Measurements from ENCODE around the gene FRMPD1.

Gene FRMPD1

DNA sequence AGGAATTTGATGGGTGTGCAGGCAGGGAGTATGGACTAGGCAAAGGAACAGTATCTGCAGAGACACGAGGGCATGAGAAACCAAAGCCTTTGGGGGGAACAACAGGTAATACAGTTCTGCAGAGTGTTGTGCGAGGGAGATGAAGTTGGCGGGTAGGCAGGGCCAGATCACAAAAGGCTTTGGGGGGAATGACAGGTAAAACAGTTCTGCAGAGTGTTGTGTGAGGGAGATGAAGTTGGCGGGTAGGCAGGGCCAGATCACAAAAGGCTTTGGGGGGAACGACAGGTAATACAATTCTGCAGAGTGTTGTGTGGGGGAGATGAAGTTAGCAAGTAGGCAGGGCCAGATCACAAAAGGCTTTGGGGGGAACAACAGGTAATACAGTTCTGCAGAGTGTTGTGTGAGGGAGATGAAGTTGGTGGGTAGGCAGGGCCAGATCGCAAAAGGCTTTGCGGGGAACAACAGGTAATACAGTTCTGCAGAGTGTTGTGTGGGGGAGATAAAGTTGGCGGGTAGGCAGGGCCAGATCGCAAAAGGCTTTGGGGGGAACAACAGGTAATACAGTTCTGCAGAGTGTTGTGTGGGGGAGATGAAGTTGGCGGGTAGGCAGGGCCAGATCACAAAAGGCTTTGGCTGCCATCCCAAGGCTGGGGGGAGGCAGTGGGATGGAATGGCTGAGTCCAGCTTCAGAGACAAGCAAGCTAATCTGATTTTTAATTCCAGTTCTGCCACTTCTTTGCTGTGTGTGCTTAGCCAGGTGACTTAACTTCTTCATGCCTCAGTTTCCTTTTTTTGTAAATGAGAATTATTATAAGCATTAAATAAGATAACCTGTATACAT, 33.0 kb downstream of the FRMPD1 start:
- DNase-seq (ENCODE audit: low spot score) = no peak

DNA sequence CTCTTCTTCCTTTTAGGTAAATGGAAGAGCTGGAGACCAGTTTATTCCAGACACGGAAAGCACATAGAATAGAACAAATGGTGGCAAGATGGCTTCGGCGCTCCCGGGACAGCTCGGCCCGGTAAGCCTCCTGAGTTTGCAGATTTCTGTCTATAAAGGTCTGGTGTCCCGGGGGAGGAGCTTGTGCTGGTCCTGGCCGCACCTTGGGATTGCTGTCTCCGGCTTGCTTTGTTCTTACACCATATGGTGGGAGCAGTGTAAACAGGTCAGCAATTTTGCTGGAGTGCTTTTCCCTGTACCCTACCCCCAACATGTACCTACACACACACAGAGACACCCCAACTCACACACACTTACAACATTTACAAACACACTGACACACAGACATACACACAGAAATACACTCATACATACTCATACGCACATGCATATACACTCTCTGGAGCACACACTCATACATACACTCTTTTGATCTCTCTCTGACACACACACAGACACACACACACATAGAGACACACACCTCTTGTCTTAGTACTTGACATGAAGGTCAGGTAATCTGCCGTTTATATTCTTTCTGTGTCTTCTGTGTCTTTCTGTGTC, 42.0 kb downstream of the FRMPD1 start:
- peak; percentile 12 for DNase-seq (ENCODE audit: low spot score)

DNA sequence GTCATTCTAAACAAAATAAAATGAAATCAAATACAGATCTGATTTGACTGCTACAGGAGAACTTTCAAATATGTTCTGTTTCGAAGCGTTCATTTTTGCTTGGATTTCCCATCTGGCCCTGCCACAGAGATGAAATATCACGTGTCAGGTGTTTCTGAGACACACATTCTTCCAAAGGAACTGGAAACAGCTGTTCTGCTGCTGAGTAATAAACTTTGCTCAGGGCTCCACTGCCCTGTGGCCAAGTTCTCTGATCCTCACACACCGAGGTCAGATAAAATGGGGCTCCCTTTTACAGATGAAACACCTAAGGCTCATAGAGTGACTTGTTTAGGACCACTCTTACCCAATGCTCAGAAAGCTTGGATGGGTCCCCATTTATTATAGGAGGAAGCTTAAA, 42.5 kb downstream of the FRMPD1 start:
- DNase-seq (ENCODE audit: low spot score) = no peak

DNA sequence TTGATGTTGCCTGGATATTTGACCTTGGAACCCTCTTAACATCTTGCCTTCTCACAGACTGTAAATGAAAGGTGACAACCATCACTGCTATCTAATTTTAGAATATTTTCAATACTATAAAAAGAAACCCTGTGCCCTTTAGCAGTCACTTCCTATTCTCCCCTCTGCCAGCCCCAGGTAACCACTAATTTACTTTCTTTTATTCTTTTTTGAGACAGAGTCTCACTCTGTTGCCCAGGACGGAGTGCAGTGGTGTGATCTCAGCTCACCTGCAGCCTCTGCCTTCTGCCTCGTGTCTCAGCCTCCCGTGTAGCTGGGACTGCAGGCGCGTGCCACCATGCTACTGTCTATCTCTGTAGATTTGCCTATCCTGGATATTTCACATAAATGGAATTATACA, 43.6 kb downstream of the FRMPD1 start:
- DNase-seq (ENCODE audit: low spot score) = no peak

DNA sequence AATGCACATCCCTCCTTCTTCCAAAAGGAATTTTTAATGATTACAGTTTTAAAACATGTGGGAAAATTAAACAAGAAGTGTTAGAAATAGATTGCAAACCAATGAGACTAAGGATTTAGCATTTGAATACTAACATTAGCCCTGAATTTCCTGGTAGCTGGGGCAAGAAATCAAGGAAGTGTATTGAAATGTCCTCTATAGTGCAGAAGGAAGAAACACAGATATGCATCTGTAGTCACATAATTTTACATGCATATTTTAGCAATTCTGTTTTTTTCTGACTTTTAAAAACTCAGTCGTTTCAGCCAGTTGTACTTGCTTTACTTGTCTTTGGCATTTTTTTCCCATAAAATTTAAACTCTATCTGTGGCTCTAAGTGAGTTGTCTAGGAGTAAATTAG, 45.8 kb downstream of the FRMPD1 start:
- no peak for DNase-seq (ENCODE audit: low spot score)

DNA sequence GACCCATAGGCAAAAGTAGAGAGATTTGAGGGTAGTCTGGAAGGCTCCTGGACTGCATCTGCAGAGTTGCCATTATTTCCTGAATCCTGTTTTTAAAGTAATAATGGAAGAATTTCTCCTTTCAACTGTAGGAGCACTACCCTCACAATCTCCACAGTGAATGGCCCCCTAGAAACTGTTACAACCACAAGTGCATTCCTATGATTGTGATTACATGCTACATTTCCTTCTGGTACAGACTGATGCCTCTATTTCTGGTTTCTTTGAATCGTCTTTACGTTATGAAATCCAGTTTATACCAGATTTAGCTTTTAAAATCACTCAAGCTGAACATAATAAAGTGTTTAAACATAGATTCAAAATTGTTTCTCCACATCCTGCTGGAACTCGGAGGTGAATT, 49.4 kb downstream of the FRMPD1 start:
- DNase-seq (ENCODE audit: low spot score) = no peak

DNA sequence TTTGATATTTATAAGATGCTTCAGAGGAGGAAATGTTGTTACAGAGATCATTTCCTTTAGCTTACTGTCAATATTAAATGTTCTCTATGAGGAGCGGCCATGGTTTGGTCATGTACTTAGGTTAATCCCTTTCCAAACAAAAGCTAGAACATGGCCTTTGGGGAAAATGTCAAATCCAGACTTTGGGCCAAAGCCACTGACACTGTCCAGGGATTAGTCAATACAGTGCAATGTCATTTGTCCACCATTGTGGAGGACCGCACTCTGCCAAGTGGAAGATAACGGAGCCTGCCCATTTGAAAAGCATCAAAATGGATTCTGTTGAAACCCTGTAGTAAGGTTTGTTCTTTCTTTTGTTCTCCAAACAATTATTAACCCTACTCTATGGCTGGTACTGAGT, 50.1 kb downstream of the FRMPD1 start:
- no peak for DNase-seq (ENCODE audit: low spot score)

DNA sequence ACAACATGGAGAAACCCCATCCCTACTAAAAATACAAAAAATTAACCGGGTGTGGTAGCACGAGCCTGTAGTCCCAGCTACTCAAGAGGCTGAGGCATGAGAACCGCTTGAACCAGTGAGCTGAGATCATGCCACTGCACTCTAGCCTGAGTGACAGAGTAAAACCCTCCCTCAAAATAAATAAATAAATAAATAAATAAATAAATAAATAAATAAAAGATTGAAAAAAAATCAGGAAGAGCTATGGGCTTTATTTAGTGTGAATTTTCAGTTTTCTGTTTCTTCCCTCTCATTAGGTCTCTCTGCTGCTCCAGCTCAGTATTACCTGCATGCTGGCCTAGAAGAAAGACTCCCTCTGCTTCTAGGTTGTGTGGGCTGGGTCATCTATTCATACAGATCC, 55.0 kb downstream of the FRMPD1 start:
- no peak for DNase-seq (ENCODE audit: low spot score)

DNA sequence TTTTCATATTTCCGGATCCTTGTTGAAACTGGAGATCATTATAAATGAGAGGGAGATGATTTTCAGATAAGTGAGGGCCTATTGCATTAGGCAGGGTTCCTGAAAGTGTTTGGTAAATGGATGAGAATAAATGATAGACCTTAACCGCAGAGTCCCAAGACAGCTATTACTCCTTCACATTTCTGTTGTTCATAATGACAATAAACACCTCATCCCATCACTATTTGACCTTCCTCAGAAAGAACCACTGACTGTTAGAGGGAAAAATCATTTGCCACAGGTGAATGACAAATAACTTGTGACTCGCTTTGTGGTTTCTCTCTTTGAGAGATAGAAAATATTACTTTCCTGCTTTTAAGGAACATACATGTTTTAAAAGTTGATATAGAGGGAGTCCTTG, 55.5 kb downstream of the FRMPD1 start:
- peak; percentile 36 for DNase-seq (ENCODE audit: low spot score)

DNA sequence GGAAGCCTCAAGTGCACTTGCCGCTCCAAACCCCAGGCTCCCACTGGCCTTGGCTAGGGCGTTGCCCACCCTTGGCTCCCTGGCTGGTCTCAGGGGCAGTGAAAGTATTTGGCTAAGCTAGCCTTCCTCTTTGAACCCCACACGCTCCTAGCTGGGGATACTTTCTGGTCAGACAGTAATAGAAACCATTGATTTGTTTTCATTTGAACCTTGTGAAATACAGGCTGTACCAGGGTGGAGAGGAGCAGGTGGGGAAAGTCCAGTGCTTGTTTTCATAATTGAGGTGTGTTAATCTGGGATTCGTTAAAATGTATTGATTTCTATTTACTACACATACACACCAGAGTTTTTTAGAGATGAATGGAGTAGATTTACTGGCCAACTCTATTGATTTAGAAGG, 57.0 kb downstream of the FRMPD1 start:
- no peak for DNase-seq (ENCODE audit: low spot score)

DNA sequence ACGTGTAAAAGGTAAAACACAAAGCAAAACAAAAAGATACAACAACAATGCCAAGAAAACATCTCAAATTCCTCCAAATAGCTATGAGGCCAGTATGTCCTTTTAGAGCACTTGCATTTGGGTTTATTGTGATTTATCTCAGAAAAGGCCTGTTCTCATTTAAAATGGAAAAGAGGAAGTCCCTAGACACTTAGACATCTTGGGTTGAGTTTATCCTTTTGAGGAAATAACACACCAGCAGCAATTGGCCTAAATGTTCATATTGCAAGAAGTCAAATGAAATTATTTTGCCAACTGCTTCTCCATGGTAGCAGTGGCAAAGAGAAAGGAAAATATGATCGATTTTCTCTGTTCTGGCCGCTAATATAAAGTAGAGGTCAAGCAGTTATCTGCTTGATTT, 59.3 kb downstream of the FRMPD1 start:
- no peak for DNase-seq (ENCODE audit: low spot score)

DNA sequence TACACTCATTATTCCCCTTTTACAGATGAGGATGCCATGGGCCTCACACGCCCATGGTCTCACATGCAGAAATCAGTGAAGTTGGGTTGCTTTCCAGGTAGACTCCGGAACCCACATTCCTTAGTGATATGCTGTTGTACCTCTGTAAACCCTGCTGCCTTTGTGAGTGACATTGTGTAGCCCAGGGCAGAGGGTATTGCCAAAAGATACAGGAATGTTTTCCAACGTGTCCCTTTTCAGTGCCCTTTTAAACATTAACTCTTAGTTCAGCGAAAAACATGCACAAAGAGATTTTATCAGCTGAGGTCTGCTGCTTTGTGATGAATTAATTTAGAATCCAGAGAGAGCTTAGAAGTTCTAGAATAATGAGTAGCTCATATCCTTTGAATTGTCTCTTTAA, 64.5 kb downstream of the FRMPD1 start:
- DNase-seq (ENCODE audit: low spot score) = no peak

DNA sequence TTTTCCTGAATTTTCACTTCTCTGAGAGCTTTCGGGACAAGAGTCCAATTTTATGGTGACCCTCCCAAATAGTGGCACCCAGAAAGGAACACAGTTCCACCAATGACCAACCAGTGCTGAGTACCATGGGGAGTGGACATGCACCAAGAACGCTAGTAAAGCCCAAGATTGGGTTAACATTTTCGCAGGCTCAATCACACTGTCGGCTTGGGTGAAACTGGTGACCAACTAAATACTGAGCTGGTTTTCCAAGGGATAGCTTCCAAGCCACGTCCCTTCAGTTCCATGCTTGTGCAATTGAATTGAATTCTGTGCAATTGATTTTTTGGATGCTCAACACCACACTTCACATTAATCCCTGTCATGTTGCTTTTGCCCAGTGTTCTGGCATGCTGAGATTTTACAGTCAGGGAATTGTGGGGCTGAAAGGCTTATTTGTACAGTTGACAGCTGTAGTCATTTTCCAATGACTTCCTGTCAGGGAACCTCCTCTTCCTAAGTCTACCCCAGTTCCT, 65.3 kb downstream of the FRMPD1 start:
- DNase-seq (ENCODE audit: low spot score) = no peak

DNA sequence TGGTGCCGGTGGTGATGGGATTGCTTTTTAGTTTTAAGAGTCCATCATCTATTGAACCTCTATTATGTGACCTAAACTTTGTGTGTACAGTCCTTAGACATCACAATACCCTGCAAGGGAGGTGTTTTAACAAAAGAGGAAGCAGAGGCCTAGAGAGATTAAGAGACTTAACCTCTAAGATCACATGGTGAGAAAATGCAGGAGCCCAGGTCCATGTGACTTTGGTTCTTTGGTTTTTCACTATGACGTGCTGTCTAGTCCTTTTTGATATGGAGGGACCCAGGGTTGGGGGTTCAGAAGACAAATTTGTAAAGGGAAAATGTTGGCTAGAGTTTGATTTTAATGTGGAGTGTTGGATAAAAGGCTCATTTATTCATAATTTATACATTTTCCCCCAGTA, 68.8 kb downstream of the FRMPD1 start:
- DNase-seq (ENCODE audit: low spot score) = no peak

DNA sequence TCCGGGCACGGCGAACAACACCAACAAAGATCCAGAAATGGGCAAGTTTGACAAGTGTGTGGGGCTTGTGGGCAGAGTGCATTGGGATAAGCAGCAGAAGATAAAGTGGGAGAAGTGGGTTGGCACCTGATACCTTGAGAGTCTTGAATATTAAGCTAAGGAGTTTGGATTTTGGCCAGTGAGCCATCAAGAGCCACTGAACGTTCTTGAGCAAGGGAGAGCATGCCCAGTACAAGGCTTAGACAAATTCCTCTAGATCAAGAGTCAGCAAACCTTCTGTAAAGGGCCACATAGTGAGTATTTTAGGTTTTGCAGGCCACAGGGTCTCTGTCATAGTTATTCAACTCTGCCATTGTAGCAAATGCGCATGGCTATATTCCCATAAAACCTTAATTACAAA, 76.3 kb downstream of the FRMPD1 start:
- DNase-seq (ENCODE audit: low spot score) = no peak

DNA sequence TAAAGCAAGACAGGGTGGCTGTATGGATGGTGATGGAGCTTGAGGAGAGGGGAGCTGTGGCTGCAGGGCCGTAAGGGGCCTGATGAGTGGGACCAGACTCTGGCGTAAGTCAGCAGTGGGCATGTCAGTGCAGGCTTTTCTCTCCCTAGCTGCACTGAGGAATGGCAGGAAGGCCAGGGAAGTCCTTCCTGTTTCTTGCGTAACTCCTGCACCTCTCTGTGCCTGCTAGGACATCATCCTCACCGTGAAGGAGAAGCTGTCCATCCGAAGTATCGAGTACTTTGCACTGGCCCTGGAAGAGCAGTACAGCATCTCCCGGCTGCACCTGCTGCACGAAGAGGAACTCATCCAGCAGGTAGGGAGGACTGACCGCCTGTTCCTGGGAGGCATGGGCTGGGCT, 78.7 kb downstream of the FRMPD1 start:
- DNase-seq (ENCODE audit: low spot score) = no peak

DNA sequence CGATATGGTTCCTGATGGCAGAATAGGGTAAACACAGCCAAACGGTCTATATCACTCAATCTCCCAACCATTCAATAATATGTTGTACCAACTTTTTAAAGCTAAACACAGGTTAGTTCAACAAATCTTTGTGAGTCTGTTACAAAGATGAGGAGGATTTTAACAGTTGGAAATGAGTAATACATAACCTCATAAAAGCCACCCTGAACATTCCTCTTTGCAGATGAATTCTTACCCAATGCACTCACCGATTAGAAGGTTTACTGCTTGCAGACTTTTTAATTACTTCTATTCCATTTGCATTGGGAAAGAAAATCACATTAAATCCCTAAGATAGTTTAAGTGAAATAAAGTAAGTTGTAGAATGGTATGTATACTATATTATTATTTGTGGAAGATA, 79.5 kb downstream of the FRMPD1 start:
- no peak for DNase-seq (ENCODE audit: low spot score)

DNA sequence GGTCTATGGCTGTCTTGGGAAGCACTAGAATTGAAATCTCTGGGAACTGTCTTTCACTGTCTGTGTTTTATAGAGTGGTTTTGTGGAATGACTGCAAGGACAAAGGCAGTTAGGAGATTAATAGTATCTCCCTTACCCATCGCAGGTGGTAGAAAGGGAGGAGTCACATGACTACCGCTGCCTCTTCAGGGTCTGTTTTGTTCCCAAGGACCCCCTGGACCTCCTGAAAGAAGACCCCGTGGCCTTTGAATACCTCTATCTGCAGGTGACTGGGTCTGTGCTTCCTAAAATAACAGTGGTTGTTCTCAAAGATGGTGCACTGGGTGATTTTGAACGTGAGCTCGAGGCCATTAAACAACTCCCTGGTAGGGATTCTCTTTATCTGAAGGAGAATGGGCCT, 80.1 kb downstream of the FRMPD1 start:
- no peak for DNase-seq (ENCODE audit: low spot score)

DNA sequence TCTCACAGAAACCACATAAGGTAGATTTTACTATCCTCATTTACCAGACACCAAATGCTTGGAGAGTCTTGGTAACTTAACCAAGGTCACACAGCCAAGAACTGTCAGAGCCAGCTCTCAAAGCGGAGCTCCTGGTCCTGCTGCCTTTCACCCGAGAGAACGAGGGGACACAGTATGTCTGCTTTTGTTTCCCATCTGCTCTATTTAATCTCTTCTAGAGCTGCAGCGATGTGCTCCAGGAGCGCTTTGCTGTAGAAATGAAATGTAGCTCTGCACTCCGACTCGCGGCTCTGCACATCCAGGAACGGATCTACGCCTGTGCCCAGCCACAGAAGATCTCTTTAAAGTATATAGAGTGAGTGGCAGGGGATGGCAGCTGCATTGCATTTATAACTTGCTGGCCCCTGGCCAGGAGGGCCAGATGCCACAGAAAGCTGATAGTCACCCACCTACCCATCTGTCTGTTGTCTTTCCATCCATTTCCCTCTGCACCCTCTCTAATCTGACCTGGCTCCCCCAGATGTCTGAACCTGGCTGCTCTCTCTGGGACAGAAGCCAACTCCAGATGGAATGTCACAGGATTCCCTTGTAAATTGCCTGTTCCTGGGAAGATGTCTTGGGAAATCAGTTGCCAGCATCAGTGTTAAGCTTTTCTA, 81.5 kb downstream of the FRMPD1 start:
- DNase-seq (ENCODE audit: low spot score) = no peak

DNA sequence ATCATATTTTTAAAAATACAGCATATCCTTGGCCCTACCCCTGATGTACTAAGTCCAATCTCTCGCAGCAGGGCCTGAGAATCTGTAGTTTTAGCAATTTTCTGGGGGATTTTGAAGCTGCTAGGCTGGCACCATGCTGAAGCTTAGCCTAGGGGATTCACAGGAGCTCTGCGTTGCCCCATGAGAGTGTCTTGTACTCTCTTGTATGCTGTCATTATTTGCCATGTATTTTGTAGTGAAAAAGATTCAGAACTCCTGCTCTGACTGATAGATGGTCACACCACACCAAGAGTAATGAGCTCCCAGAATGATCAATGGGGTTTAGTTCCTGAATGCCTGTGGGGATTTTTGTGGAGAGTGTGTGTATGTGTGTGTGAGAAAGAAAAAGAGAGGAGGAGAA, 82.2 kb downstream of the FRMPD1 start:
- DNase-seq (ENCODE audit: low spot score) = no peak

DNA sequence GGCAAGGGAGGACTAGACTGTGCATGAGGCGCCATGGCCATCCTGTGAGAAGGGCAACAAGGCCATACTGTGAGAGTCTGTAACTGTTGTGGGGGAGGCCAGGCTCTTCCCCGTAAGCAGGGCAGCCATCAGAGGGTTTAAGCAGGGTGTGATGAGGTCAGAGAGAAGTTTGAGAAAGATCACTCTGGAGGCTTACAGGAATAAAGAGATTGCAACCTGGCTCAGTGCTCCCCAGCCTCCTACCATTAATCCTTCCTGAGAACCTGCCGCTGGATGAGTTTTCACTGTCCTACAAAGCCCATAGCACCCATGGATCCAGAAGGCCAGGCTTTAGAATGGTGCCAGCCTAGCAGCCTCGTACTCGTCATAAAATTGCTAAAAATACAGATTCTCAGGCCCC, 88.5 kb downstream of the FRMPD1 start:
- no peak for DNase-seq (ENCODE audit: low spot score)

DNA sequence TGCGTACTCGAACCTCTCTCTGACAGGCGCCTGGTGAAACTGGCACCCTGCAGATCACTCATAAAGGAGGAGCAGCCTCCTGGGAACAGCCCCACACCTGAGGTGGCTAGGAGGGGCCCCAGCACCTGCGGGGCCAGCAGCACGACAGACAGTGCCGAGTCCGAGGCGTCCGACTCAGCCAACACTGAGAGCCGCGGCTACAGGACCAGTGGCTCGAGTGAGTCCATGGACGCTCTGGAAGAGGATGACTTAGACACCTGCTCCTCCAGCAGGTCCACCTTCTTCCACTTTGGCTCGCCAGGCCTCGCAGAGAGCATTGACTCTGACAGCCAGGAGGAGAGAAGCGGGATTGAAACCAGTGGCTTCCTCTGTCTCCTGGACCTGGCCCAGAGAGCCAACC, 89.4 kb downstream of the FRMPD1 start:
- no peak for DNase-seq (ENCODE audit: low spot score)

DNA sequence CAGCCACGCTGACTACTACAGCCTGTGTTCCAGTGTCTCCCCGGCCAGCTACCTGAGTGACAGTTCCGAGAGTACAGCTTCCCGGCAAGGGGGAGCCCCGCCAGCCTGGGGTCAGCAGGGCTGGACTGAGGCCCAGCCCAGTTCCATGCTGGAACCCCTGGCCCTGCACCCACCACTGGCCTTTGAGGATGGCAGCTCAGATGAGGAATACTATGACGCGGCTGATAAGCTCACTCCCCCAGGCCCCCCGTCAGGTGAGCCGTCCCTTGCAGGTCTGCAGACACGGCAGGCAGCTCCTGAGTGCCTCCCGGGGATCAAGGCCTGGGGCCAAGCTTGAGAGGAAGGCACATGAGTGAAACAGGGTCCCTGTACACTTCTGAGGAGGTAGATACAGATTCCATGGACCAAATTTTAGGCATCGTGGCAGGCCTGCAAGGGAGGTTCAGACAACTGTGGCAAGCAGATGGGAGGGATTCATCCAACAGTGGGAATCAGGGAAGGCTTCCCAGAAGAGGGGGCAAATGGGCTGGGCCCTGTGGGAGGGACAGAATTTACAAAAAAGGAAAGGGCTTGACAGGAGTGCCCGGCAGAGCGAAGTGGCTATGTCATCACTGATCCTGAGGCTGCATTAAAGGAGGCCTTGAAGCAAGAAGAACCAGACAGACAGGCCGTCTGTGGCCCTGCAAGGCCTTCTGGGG, 90.0 kb downstream of the FRMPD1 start:
- no peak for DNase-seq (ENCODE audit: low spot score)

All from SW480 (cell line).